Tibial artery (tissue), 4 donors: ENCODE data around the gene OR2A1.
"Not testable (repeated sequence)": the region's sequence is repeated elsewhere in the genome, so short reads cannot be mapped to it uniquely, and the experiment has no call there.

Experiments
- DNase-seq, 2 donors: peaks; one replicate each; pipeline ENCODE4 v3.0.0-alpha.2; 2019
- H3K27ac ChIP-seq, 2 donors: fragments of 200-600 bp; sonication (generic) in 1 of 2; 1 replicate in 1 of 2; 2 replicates in 1 of 2; pipeline ENCODE4 v1.5.1; 2018 to 2019; ENCODE audit warnings: mild to moderate bottlenecking in 1 of 2
- H3K27me3 ChIP-seq, 2 donors: fragments of 200-600 bp; sonication (generic) in 1 of 2; one replicate each; pipeline versions ENCODE4 v1.5.1 to v1.6.0; 2016 to 2019
- H3K36me3 ChIP-seq, 3 donors: fragments of 200-600 bp; sonication (generic) in 2 of 3; one replicate each; pipeline ENCODE4 v1.5.1; 2016 to 2019; ENCODE audit warnings: mild to moderate bottlenecking in 2 of 3
- H3K4me1 ChIP-seq, 4 donors: fragments of 200-600 bp; sonication (generic) in 2 of 4; 1 replicate in 3 of 4; 2 replicates in 1 of 4; pipeline ENCODE4 v1.5.1; 2016 to 2019
- H3K4me3 ChIP-seq, 2 donors: fragments of 200-600 bp; sonication (generic) in 1 of 2; 1 replicate in 1 of 2; 2 replicates in 1 of 2; pipeline ENCODE4 v1.5.1; 2018 to 2019; ENCODE audit warnings: mild to moderate bottlenecking in 2 of 2
- H3K9me3 ChIP-seq, 3 donors: fragments of 200-600 bp; sonication (generic) in 1 of 3; one replicate each; pipeline ENCODE4 v1.5.1; 2016 to 2019
- intact Hi-C: fragments of 100-400 bp; cut with DNase I; formaldehyde crosslinking; loops from one replicate; pipeline ENCODE4 v1.15.0; 2023; ENCODE audit warnings: low total_unique reads

The OR2A1 gene

DNA sequence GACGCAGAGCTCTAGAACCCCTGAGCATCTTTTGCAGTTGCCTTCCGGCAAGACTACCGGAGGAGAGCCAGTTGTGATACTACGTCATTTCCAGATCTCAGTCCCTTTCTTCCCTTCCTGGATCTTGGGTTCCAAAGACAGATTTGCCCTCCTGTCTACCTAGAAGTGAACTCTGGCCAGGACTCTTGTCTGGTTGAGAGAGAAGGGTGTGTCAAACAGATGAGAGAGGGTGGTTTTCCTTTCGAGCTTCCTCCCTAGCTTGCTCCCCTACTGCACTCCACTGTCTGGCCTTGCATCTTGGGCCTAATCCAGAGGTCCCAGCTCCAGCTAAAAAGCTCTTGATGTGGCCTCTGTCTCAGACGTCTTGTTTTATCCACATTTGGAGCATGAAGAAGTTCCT is 44.0 kb downstream of the OR2A1 start:
- intact Hi-C loops = not testable (repeated sequence)

DNA sequence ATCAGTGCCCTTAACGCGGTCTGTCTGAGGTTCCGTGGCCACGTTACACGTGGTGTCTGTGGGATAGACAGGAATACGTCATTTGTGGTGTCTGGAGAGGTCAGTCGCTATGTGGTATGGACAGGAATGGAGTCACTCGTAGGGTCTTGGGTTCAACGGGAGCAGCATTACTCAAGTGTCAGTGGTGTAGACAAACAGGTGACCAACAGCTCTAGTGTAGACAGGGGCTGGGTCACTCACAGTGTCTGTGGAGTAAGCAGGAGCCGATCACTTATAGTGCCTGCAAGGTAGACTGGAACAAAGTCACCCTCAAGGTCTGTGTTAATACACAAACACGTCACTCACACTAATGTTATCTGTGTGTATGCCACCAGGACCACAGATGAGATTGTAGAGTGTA is 44.6 kb downstream of the OR2A1 start:
- DNase-seq, H3K27me3 ChIP-seq, H3K4me1 ChIP-seq, H3K27ac ChIP-seq, intact Hi-C loops, H3K4me3 ChIP-seq, H3K9me3 ChIP-seq, H3K36me3 ChIP-seq: not testable (repeated sequence)

More for the DNA sequence above, 44.0 kb downstream of the OR2A1 start:
- H3K4me3 ChIP-seq, H3K4me1 ChIP-seq, H3K36me3 ChIP-seq, H3K9me3 ChIP-seq, DNase-seq, H3K27me3 ChIP-seq, H3K27ac ChIP-seq: not testable (repeated sequence)

DNA sequence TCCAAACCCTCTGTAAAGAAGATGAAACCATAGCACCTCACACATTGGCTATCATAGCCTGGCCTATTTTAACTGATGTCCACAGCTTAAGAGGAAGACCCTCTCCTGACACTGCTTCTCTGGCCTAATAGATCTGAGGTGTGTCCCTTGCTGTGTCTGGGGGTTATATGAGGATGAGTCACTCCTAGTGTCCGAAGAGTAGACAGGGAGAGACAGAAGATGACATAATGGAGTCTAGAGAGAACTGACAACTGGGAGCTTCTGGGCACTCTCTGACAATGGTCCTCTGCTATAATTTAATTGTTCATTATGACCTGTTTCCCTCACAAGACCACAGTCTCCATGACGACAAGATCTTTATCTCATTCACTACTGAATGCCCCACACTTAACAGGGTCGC is 49.8 kb downstream of the OR2A1 start:
- H3K27me3 ChIP-seq, DNase-seq, H3K27ac ChIP-seq, H3K36me3 ChIP-seq, H3K4me1 ChIP-seq, H3K9me3 ChIP-seq, H3K4me3 ChIP-seq, intact Hi-C loops: not testable (repeated sequence)

DNA sequence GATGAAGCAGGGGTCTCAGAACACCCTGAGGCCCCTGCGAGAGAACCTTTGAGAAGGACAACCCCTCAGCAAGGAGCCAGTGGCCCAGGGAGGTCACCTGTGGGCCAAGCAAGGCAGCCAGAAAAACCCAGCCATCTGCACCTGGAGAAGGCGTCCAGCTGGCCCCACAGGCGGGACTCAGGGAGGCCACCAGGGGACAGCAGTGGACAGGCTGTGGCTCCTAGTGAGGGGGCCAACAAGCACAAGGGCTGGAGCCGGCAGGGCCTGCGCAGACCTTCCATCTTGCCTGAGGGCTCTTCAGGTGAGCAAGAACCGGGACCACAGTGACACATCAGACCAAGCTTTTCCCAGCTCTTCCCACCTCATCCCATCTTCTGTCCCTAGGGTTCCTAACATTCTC is 53.3 kb downstream of the OR2A1 start:
- H3K4me3 ChIP-seq, DNase-seq, H3K9me3 ChIP-seq, H3K27ac ChIP-seq, H3K36me3 ChIP-seq, intact Hi-C loops, H3K27me3 ChIP-seq, H3K4me1 ChIP-seq: not testable (repeated sequence)

DNA sequence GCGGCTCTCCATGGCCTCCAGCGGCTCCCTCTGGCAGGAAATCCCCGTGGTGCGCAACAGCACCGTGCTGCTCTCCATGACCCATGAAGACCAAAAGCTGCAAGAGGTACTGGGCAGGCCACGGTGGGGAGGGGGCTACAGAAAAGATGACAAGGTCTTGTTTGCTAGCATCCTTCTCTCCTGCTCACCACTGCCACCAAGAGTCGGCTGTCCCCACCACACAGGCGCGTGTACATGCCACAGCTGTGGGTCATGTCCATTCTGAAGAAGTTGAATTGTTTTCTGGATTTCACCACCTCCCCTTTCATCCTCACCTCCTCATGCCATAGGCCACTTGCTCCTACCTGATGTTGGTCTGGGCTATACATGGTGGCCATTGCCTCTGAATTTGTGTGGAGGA is 55.0 kb downstream of the OR2A1 start:
- H3K27ac ChIP-seq, DNase-seq, intact Hi-C loops, H3K36me3 ChIP-seq, H3K4me3 ChIP-seq, H3K4me1 ChIP-seq, H3K9me3 ChIP-seq, H3K27me3 ChIP-seq: not testable (repeated sequence)

DNA sequence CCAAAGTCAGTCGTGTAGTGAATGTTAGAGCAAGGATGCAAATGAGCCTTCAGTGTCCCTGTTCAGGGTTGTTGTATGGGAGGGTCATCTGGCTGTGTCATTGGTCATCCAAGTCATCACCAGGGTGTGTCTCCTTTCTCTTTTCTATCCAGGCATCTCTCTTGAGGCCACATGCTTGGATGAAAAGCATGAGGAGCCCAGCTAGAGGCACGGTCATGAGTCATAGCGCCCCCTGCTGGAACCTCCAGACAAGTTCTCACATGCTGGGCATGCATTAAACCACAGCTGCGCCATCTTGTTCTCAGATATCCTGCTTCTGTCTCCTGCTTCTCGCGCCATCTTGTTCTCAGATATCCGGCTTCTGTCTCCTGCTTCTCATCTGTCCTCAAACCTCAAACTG is 57.0 kb downstream of the OR2A1 start:
- H3K27ac ChIP-seq, intact Hi-C loops, H3K36me3 ChIP-seq, H3K27me3 ChIP-seq, H3K4me1 ChIP-seq, H3K9me3 ChIP-seq, DNase-seq, H3K4me3 ChIP-seq: not testable (repeated sequence)
